Mesenteric fat pad (tissue), 1 donor: Measurements from ENCODE around the gene TBCK. TPM values are rescaled to one million over a fixed set of nuclear protein-coding genes. Genes with fewer than 3 reads are reported as not detected.
"Not testable (repeated sequence)": the region's sequence is repeated elsewhere in the genome, so short reads cannot be mapped to it uniquely, and the experiment has no call there.

Experiments
- DNase-seq: peaks from one replicate; pipeline ENCODE4 v3.0.0-alpha.2; 2020; ENCODE audit warnings: low spot score
- total RNA-seq: library from RNA; stranded (reverse); fragmentation: NEBNext Ultra II Directional; extraction: Animal tissue kit (Norgen Biotek cat#: 25700); gene quantifications from one replicate; pipeline ENCODE4 v1.2.1, GENCODE V29; 2021
- donor health status: DM: yes; HTN: yes; CAD: no.

TBCK gene
- total RNA-seq, 1 donor from 2014 or later: 34.9 TPM

DNA sequence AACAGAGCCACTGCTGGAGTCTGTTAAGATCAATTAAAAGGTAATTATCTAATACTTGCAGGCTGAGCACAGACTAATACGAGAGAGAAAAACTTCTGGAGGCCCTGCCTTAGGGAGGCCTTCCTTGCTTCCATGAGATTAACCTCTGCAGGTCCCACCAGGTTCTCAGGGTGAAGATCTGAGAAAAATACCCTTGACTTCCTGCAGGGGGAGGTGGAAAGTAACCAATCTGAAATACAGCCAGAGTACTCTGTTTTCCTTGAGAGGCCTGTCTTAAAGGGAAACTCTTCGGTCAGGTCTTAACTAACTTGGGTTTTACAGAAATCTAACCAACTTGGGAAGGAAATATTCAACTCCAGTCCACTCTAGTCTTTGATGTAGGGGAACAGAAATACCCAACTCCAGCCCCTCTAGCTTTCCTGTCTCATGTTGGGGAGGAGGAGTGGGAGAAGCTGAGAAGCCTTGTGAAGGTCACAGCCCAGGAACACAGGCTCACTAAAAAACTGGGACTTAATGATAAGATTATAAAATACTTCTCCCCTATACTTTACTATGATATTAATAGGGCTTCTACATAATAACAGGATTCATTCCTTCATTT, 77.1 kb downstream of the TBCK start:
- no peak for DNase-seq

DNA sequence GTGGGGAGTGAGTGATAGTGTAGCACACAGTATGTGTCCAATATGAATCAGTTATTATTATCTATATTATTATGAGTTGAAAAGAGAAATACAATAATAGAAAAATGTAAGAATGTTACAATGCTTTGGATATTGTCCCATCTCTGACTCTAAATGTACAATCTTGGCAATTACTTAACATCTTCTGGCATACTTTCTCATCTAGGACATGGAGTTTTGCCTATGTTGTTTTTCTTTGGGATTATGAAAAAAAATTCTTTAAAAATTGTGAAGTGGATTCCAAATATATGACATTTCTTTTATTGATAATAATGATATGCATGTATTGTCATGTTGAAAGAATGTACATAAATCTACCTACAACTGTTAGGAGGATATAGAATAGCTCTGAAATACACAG, 84.1 kb downstream of the TBCK start:
- no peak for DNase-seq

DNA sequence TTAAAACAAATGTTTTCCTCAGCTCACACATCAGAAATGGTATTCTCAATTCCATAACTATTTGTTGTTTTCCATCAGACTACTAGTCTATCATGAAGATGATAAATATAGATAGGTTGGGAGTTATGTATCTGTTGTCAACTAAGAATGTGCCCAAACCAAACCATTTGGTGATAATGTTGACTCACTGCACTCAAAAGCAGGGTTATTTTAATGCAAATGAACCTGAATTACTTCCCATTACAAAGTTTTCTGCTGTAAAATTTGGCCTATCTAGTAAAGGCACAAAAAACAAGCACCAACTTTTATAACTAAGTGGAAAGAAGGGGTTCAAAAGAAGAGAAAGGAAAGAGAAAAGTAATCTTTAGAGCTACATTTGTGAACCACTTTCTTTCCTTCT, 93.5 kb downstream of the TBCK start:
- DNase-seq: no peak

DNA sequence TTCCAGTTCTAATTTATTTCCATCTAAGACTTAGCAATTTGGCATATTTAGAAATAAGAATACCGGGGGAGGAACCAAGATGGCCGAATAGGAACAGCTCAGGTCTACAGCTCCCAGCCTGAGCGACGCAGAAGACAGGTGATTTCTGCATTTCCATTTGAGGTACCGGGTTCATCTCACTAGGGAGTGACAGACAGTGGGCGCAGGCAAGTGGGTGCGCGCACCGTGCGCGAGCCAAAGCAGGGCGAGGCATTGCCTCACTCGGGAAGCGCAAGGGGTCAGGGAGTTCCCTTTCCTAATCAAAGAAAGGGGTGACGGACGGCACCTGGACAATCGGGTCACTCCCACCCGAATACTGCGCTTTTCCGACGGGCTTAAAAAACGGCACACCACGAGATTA, 102.7 kb downstream of the TBCK start:
- DNase-seq: not testable (repeated sequence)

DNA sequence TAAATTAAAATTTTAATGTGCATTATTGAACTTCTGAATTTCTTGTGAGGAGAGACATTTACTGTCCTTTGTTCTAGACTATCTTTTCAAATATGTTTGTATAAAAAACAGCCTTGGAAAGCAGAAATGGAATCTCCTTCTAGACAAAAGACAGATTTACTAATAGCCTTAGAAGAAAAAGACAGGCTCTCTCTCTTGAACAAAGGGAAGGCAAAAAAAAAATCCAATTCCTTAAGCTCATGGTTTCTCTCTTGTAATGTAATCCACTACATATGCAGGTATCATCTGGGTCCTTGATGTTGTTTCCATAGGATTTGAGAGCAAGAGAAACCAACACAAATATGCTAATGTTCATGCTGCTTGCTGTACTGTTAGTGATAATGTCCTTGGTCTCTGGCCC, 106.0 kb downstream of the TBCK start:
- no peak for DNase-seq

DNA sequence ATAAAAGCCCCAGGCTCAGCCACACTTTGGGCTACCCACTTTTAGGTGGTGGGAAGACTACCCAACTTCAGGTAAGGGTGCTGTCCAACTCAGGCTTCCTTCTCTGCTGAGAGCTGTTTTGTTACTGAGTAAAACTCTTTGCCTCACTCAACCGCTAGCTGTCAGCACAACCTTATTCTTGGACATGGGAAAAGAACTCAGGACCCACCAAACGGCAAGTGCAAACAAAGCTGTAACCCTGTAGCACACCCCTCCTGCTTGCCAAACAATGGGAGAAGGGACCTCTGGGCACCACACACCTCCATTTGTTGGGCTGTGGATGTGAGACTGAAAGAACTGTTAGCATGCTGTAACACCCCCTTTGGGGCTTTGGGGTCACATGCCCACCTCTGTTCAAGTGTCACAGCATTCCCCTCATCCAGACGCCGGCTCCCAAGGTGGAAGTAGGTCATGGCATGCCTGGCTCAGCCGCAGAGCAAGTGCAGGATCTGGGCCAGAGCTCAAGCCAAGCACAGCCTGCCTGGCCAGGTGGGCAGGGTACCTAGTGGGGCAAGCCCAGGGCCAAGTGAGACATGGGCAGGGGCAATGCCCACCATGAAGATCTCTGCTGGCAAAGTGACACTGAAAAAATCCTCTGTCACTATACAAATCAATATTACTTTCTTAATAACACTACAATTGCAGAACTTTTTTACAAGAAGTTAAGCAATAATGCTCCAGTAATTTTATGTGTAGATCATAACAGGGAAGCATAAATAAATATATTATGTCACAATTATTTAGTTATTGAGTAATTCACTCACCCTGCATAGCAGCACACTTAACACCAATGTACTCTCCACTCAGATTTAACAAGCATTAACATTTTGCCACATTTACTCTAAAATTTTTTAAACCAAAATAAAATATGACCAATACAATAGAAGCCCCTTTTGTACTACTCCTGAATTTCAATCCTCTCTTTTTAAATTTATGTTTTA, 107.2 kb downstream of the TBCK start:
- DNase-seq: no peak

DNA sequence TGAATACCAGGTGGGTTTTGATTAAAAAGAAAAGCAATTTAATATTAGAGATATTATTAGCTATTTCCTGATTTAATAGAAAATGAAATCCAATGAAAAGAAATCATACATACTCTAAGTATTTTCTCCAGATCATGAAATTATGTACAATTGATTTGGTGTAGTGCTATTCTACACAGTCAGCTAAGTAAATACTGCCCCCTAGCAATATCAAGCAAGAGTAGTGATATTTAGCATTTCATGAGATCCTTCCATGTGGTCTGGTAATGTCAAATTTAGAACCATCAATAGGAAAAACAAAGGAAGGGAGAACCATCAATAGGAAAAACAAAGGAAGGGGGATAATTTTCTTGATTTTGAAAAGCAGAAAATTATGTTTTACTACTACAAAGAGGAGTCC, 114.6 kb downstream of the TBCK start:
- DNase-seq: no peak

DNA sequence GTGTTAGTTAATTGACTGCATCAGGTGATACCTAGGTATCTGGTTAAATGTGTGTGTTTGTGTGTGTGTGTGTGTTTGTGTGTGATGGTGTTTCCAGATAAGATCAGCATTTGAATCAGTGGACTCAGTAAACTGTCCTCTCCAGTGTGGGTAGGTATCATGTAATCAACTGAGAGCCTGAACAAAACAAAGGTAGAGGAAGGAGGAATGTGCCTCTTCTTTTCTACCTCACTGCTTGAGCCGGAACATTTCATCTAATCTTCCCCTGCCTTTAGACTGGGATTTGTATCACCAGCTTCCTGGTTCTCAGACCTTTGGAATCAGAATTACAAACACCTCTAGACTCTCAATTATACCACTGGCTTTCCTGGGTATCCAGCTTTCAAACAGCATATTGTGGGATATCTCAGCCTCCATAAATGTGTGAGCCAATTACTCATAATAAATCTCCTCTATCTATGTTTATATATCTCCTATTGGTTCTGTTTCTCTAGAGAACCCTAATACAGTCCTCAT, 120.5 kb downstream of the TBCK start:
- DNase-seq: no peak

DNA sequence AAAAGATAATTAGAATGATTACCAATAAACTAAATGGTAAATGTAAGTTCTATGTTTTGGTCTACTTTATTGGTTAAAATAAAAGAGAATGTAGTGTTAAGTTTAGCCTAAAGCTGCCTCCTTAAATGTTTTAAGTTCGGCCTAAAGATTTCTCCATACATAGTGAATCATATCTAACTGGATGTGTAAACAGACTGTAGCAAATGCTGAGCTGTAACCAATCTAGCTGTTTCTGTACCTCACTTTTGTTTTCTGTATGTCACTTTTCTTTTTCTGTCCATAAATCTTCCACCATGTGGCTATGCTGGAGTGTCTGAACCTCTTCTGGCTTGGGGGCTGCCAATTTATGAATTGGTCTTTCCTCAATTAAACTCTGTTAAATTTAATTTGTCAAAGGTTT, 121.2 kb downstream of the TBCK start:
- no peak for DNase-seq

DNA sequence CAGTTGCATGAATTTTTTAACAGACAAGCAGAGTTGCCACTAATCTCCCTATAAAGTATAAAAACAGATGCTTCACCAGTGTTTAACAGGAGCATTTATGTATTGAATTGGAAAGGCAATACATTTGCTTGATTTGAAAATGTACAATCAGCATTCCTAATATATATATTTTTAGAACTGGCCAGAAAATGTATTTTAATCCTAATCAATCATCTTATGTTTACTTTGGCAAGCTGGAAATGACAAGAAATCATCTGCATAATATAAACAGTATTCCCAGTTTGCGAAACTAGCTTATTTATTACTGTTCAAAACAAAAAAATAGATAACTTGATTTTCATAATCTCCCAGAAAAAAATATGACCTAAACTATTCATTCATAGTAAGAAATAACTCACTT, 123.9 kb downstream of the TBCK start:
- no peak for DNase-seq

DNA sequence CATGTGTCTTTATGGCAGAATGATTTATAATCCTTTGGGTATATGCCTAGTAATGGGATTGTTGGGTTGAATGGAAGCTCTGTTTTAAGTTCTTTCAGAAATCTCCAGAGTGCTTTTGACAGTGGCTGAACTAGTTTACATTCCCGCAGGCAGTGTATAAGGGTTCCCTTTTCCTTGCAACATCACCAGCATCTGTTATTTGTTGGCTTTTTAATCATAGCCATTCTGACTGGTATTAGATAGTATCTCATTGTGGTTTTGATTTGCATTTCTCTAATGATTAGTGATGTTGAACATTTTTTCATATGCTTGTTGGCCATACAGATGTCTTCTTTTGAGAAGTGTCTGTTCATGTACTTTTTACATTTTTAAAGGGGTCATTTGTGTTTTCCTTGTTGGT, 129.8 kb downstream of the TBCK start:
- DNase-seq: no peak

DNA sequence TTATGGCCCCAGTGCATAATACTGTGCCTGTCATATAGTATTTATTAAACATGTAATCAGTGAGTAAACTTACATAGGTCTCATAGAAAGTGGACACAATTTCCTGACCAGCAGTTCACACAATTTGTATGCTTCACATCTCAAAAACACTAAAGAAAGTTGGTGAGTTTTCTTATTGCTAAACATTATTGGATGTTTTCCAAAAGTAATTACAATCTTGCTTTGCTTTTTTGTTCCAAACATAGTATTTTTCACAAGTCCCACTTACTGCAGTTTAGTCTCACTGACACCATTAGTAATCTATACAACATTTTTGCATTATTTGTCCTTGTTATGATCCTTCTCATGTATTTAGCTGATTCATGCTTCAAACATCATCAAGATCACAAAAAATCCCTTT, 132.5 kb downstream of the TBCK start:
- DNase-seq: no peak

DNA sequence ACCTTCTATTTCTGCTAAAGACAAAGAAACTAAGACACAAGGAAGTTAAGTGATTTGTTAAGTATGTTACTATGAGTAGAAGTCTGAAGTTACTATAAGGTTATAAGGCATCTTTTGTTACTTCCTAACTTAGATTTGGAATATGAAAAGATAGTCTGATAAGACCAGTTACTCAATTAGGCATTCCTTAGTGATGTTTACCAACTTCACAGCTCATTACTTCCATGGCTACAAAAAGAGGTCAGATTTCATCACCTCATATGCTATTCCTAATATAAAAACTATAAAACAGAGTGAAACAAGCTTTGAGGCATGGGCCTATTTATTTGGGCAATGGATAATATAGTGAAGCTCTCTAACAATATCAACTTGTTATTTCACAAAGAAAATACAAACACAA, 143.1 kb downstream of the TBCK start:
- DNase-seq: no peak

DNA sequence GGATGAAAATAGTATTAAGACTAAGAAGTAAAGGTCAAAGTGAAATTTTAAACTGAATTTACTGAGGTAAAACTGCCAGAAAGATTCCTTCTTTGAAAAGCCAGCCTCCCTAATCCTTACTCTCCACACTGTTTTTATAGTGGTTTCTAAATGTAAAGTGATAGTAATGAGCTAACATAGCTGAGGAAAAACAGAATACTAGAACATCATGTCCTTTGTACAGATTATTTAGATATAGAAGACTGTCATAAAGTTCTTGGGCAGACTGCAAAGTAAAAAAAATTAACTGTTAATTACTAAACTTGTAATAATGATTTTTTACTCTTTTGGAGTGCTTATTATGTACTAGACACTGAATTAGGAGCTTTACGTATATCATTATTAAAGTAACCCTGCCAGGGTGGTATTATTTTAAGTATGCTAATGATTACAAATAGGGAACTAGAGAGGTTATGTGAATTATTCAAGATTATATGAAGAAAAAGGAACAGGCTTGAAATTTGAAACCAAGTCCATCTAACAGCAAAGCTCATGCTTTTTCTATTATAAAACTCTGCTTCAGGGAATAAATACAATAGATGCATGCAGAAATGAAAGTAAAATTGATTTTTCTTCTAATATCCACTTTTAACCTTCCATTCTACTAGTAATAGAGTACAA, 150.5 kb downstream of the TBCK start:
- no peak for DNase-seq

DNA sequence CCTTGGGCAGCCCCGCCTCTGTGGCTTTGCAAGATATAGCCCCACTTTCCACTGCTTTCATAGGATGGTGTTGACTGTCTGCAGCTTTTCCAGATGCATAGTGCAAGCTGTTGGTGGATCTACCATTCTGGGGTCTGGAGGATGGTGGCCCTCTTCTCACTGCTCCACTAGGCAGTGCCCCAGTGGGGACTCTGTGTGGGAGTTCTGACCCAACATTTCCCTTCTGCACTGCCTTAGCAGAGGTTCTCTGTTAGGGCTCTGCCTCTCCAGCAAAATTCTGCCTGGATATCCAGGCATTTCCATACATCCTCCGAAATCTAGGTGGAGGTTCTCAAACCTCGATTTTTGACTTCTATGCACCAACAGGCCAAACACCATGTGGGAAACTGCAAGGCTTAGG, 153.7 kb downstream of the TBCK start:
- no peak for DNase-seq

DNA sequence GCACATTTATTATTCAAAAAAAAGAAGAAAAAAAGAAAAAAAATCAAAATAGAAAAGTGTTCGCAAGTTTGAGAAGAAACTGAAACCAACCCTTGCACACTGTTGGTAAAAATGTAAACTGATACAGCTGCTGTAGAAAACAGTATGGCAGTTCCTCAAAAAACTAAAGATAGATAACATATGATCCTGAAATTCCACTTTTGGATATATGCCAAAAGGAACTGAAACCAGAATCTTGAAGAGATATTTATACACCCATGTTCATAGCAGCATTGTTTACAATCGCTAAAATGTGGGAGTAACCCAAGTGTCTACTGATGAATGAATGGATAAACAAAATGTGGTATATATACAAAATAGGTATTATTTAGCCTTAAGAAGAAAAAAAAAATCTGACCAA, 155.4 kb downstream of the TBCK start:
- DNase-seq: no peak

DNA sequence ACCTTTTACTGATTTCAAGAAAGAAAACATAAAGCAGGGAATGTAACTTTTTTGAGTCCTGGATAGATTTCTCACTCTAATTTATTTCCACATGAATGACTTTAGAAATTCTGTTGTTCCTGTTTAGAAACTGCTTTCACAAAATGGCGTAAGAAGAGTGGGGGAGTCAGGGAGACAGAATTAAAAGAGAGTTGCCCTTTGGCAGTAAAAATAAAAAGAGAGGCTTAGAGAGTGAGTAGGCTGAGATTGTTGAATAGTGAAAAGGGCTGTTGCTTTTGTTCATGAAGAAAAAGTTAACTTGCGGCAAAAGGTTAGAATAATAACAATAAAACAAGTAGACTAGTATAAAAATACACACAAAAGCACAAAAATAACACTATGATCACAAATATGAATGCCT, 166.1 kb downstream of the TBCK start:
- no peak for DNase-seq

DNA sequence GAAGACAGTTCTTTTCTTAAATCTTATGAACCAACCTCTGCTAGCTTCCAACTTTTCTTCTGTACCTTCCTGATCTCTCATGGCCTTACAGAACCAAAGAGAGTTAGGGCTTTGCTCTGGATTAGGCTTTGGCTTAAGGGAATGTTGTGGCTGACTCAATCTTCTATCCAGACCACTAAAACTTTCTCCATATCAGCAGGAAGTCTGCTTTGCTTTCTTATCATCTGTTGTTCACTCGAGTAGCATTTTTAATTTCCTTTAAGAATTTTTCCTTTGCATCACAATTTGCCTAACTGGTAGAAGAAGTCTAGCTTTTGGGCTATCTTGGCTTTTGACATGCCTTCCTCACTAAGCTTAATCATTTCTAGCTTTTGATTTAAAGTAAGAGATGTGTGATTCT, 167.0 kb downstream of the TBCK start:
- no peak for DNase-seq

DNA sequence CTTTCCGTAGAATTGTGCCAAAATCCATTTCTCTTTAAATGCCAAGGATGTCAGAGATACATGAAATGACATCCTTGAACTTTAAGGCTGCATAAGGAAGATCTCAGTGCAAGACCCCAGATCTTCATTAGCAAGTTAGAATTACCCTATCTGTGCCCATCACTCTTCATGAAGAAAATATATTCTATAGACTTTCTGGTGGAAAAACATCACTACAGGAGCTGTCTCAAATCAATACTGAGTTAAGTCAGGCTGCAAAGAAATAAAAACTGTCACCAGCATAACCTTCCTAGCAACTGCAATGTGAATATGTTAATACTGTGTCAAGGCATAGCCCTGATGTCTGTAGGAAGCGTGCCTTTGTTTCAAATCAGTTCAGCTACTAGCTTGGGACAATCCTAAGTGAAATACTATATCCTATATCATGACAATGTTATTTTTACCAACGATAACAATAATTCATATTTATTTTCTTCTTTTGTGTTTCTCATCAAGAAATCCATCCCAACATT, 173.3 kb downstream of the TBCK start:
- no peak for DNase-seq

DNA sequence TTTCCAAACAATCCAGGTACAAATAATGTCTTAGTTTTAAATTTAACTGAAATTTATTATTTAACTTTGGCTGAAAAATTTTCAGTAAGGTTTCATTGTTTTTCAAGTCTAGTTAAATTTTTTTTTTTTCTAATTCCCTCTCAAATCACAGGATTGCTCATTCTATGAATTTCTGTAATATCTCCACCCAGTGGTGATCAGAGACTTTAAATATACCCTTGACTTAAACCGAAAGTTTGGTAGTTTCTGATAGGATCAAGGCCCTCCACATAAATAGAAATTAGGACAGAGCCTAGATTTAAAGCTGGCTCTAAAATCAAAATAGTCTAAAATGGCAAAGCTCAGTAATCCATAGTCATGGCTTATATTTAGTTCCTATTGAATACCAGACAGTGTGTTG, 175.4 kb downstream of the TBCK start:
- DNase-seq: no peak

DNA sequence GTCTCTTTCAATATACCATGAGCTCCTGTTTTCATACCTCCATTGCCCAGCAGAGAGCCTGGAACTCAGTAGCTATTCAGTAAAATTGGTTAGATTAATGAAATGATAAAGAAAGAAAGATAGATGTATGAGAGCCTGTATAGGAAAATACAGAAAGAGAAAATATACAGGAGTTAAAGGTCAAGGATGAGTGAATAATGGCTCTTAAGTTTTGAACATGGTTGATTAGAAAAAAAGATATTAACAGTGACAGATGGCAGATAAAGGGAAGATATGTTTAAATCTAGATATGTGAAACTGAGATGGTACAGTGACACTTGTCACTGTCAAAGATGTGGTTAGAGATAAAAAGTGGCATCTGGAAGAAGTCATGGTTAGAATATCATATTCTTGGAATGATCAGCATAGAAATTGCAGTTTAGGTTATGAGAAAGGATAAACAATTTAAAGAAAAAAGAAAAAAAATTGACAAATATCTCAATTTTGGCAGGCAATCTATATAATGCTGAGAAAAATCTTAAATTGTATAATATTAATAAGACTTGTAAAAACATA, 179.2 kb downstream of the TBCK start:
- DNase-seq: no peak

DNA sequence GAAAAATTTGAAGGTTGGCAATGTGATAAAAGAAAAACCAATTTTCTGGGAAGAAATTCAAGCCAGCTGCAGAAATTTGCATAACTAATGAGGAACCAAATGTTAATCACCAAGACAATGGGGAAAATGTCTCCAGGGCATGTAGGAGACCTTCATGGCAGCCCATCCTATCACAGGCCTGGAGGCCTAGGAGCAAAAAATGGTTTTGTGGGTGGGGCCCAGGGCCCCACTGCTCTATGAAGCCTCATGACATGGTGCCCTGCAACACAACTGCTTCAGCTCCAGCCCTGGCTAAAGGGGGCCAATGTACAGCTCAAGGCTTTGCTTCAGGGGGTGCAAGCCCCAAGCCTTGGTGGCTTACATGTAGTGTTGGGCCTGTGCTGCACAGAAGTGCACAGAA, 184.0 kb downstream of the TBCK start:
- no peak for DNase-seq
